HL-60/S4 (cell line): ENCODE data around the gene OBSCN.

ENCODE experiments used
- in situ Hi-C: fragments of 300-500 bp; cut with MboI; formaldehyde crosslinking; loops from 2 replicates; pipeline ENCODE4 v1.14.3; 2022; ENCODE audit warnings: low sequenced_read_pairs

Gene OBSCN

GRCh38 chr1:228316589-228317387 is 108.9 kb downstream of the OBSCN start:
- in situ Hi-C loops = no loop called here

GRCh38 chr1:228317411-228317828 is 109.6 kb downstream of the OBSCN start:
- in situ Hi-C loops = no loop called here

GRCh38 chr1:228317891-228318810 is 110.3 kb downstream of the OBSCN start:
- in situ Hi-C loops = no loop called here

GRCh38 chr1:228318823-228319241 is 111.0 kb downstream of the OBSCN start:
- in situ Hi-C loops = no loop called here

GRCh38 chr1:228319352-228320088 is 111.7 kb downstream of the OBSCN start:
- in situ Hi-C loops = no loop called here

GRCh38 chr1:228320394-228320793 is 112.5 kb downstream of the OBSCN start:
- in situ Hi-C loops = no loop called here

GRCh38 chr1:228321435-228321834 is 113.6 kb downstream of the OBSCN start:
- in situ Hi-C loops = no loop called here

GRCh38 chr1:228321895-228322294 is 114.1 kb downstream of the OBSCN start:
- in situ Hi-C loops = no loop called here

GRCh38 chr1:228323401-228323800 is 115.6 kb downstream of the OBSCN start:
- in situ Hi-C loops = no loop called here

GRCh38 chr1:228325267-228325666 is 117.4 kb downstream of the OBSCN start:
- in situ Hi-C loops = no loop called here

GRCh38 chr1:228329887-228330286 is 122.0 kb downstream of the OBSCN start:
- in situ Hi-C loops = no loop called here

- in situ Hi-C loops = no loop called here
Observed at GRCh38 chr1:228332797-228333738, 125.2 kb downstream of the OBSCN start.

GRCh38 chr1:228333739-228334115 is 125.9 kb downstream of the OBSCN start:
- in situ Hi-C loops = no loop called here

- in situ Hi-C loops = no loop called here
Observed at GRCh38 chr1:228334226-228334935, 126.5 kb downstream of the OBSCN start.

GRCh38 chr1:228334954-228335353 is 127.1 kb downstream of the OBSCN start:
- in situ Hi-C loops = no loop called here

GRCh38 chr1:228335406-228336307 is 127.8 kb downstream of the OBSCN start:
- in situ Hi-C loops = no loop called here

GRCh38 chr1:228336308-228337030 is 128.6 kb downstream of the OBSCN start:
- in situ Hi-C loops = no loop called here
